ENCODE measurements around the gene VRK1.
"Not testable (repeated sequence)": the region's sequence is repeated elsewhere in the genome, so short reads cannot be mapped to it uniquely, and the experiment has no call there.

VRK1 gene

GRCh38 chr14:96852823-96853422, 55.7 kb downstream of the VRK1 start:
- Histone ChIP-seq H3K9ac (ENCODE audit: low read length) (no peak overlapping the region), H3K36me3 (ENCODE audit: control insufficient read depth, low read depth, low read length) (peaks cover 56% of the 10 kb centered on the region), H3K9me3 (ENCODE audit: control insufficient read depth, low read depth, low read length) (no peaks in the 10 kb centered on the region)

GRCh38 chr14:96858643-96859042, 61.5 kb downstream of the VRK1 start:
- no peak overlapping the region for H3K9ac ChIP-seq (ENCODE audit: low read length)
- H3K9me3 ChIP-seq (ENCODE audit: control insufficient read depth, low read depth, low read length), result no peaks in the 10 kb centered on the region
- no peak overlapping the region for H3K4me3 ChIP-seq (ENCODE audit: low read length)
- H3K4me1 ChIP-seq (ENCODE audit: control insufficient read depth, low read depth, low read length), result peaks cover 22% of the 10 kb centered on the region
- H3K36me3 ChIP-seq (ENCODE audit: control insufficient read depth, low read depth, low read length), result peaks cover 39% of the 10 kb centered on the region
- H3K27ac ChIP-seq (ENCODE audit: low read length), result no peak overlapping the region
- H3K27me3 ChIP-seq (ENCODE audit: control insufficient read depth, insufficient read depth, low read length), result no peaks in the 10 kb centered on the region

More at GRCh38 chr14:96852823-96853422, 55.7 kb downstream of the VRK1 start:
- Histone ChIP-seq H3K4me1 (ENCODE audit: control insufficient read depth, low read depth, low read length) (no peaks in the 10 kb centered on the region), H3K4me3 (ENCODE audit: low read length) (no peak overlapping the region), H3K27ac (ENCODE audit: low read length) (no peak overlapping the region), H3K27me3 (ENCODE audit: control insufficient read depth, insufficient read depth, low read length) (no peaks in the 10 kb centered on the region)

- Histone ChIP-seq H3K27ac (ENCODE audit: low read length) (peak overlapping the region; percentile 22), H3K4me1 (ENCODE audit: control insufficient read depth, low read depth, low read length) (peaks cover 22% of the 10 kb centered on the region), H3K9ac (ENCODE audit: low read length) (peak overlapping the region; percentile 51), H3K36me3 (ENCODE audit: control insufficient read depth, low read depth, low read length) (peaks cover 27% of the 10 kb centered on the region), H3K27me3 (ENCODE audit: control insufficient read depth, insufficient read depth, low read length) (no peaks in the 10 kb centered on the region), H3K9me3 (ENCODE audit: control insufficient read depth, low read depth, low read length) (no peaks in the 10 kb centered on the region), H3K4me3 (ENCODE audit: low read length) (peak overlapping the region; percentile 29)
Observed at GRCh38 chr14:96861568-96862310, 64.6 kb downstream of the VRK1 start.

- Histone ChIP-seq H3K27ac (ENCODE audit: low read length) (no peak overlapping the region), H3K27me3 (ENCODE audit: control insufficient read depth, insufficient read depth, low read length) (no peaks in the 10 kb centered on the region), H3K36me3 (ENCODE audit: control insufficient read depth, low read depth, low read length) (peaks cover 11% of the 10 kb centered on the region)
Observed at GRCh38 chr14:96863327-96863985, 66.3 kb downstream of the VRK1 start.

GRCh38 chr14:96863986-96864330, 66.8 kb downstream of the VRK1 start:
- peaks cover 27% of the 10 kb centered on the region for H3K4me1 ChIP-seq (ENCODE audit: control insufficient read depth, low read depth, low read length)
- no peaks in the 10 kb centered on the region for H3K27me3 ChIP-seq (ENCODE audit: control insufficient read depth, insufficient read depth, low read length)
- no peak overlapping the region for H3K9ac ChIP-seq (ENCODE audit: low read length)

More at GRCh38 chr14:96863327-96863985, 66.3 kb downstream of the VRK1 start:
- Histone ChIP-seq H3K9ac (ENCODE audit: low read length) (no peak overlapping the region), H3K4me1 (ENCODE audit: control insufficient read depth, low read depth, low read length) (peaks cover 27% of the 10 kb centered on the region), H3K9me3 (ENCODE audit: control insufficient read depth, low read depth, low read length) (no peaks in the 10 kb centered on the region), H3K4me3 (ENCODE audit: low read length) (no peak overlapping the region)

GRCh38 chr14:96867634-96868033, 70.5 kb downstream of the VRK1 start:
- Histone ChIP-seq H3K27ac (ENCODE audit: low read length) (no peak overlapping the region), H3K9me3 (ENCODE audit: control insufficient read depth, low read depth, low read length) (no peaks in the 10 kb centered on the region), H3K9ac (ENCODE audit: low read length) (no peak overlapping the region), H3K36me3 (ENCODE audit: control insufficient read depth, low read depth, low read length) (peaks cover 6% of the 10 kb centered on the region), H3K4me3 (ENCODE audit: low read length) (no peak overlapping the region), H3K4me1 (ENCODE audit: control insufficient read depth, low read depth, low read length) (peaks cover 13% of the 10 kb centered on the region), H3K27me3 (ENCODE audit: control insufficient read depth, insufficient read depth, low read length) (no peaks in the 10 kb centered on the region)

More at GRCh38 chr14:96863986-96864330, 66.8 kb downstream of the VRK1 start:
- H3K4me3 ChIP-seq (ENCODE audit: low read length), result no peak overlapping the region
- H3K9me3 ChIP-seq (ENCODE audit: control insufficient read depth, low read depth, low read length), result no peaks in the 10 kb centered on the region
- peaks cover 6% of the 10 kb centered on the region for H3K36me3 ChIP-seq (ENCODE audit: control insufficient read depth, low read depth, low read length)
- no peak overlapping the region for H3K27ac ChIP-seq (ENCODE audit: low read length)

- H3K27ac ChIP-seq (ENCODE audit: low read length), result no peak overlapping the region
- H3K4me3 ChIP-seq (ENCODE audit: low read length), result no peak overlapping the region
- H3K36me3 ChIP-seq (ENCODE audit: control insufficient read depth, low read depth, low read length), result peaks cover 12% of the 10 kb centered on the region
- no peaks in the 10 kb centered on the region for H3K27me3 ChIP-seq (ENCODE audit: control insufficient read depth, insufficient read depth, low read length)
- H3K4me1 ChIP-seq (ENCODE audit: control insufficient read depth, low read depth, low read length), result no peaks in the 10 kb centered on the region
- H3K9ac ChIP-seq (ENCODE audit: low read length), result no peak overlapping the region
- H3K9me3 ChIP-seq (ENCODE audit: control insufficient read depth, low read depth, low read length), result no peaks in the 10 kb centered on the region
Observed at GRCh38 chr14:96874127-96874526, 76.9 kb downstream of the VRK1 start.

- Histone ChIP-seq H3K27ac (ENCODE audit: low read length) (no peak overlapping the region), H3K4me3 (ENCODE audit: low read length) (no peak overlapping the region), H3K36me3 (ENCODE audit: control insufficient read depth, low read depth, low read length) (peaks cover 16% of the 10 kb centered on the region), H3K9me3 (ENCODE audit: control insufficient read depth, low read depth, low read length) (no peaks in the 10 kb centered on the region), H3K4me1 (ENCODE audit: control insufficient read depth, low read depth, low read length) (no peaks in the 10 kb centered on the region), H3K9ac (ENCODE audit: low read length) (no peak overlapping the region), H3K27me3 (ENCODE audit: control insufficient read depth, insufficient read depth, low read length) (no peaks in the 10 kb centered on the region)
Observed at GRCh38 chr14:96876747-96877146, 79.6 kb downstream of the VRK1 start.

- Histone ChIP-seq H3K4me1 (ENCODE audit: control insufficient read depth, low read depth, low read length) (no peaks in the 10 kb centered on the region), H3K9me3 (ENCODE audit: control insufficient read depth, low read depth, low read length) (no peaks in the 10 kb centered on the region), H3K9ac (ENCODE audit: low read length) (no peak overlapping the region), H3K27me3 (ENCODE audit: control insufficient read depth, insufficient read depth, low read length) (no peaks in the 10 kb centered on the region), H3K27ac (ENCODE audit: low read length) (no peak overlapping the region), H3K36me3 (ENCODE audit: control insufficient read depth, low read depth, low read length) (peaks cover 10% of the 10 kb centered on the region), H3K4me3 (ENCODE audit: low read length) (no peak overlapping the region)
Observed at GRCh38 chr14:96881713-96882112, 84.5 kb downstream of the VRK1 start.

- not testable (repeated sequence) for H3K4me3 ChIP-seq (ENCODE audit: low read length); H3K9ac ChIP-seq (ENCODE audit: low read length); H3K36me3 ChIP-seq (ENCODE audit: control insufficient read depth, low read depth, low read length); H3K9me3 ChIP-seq (ENCODE audit: control insufficient read depth, low read depth, low read length); H3K27me3 ChIP-seq (ENCODE audit: control insufficient read depth, insufficient read depth, low read length); H3K27ac ChIP-seq (ENCODE audit: low read length)
- peaks cover 11% of the 10 kb centered on the region for H3K4me1 ChIP-seq (ENCODE audit: control insufficient read depth, low read depth, low read length)
Observed at GRCh38 chr14:96883974-96884373, 86.8 kb downstream of the VRK1 start.

GRCh38 chr14:96888158-96888557, 91.0 kb downstream of the VRK1 start:
- Histone ChIP-seq H3K9ac (ENCODE audit: low read length) (no peak overlapping the region), H3K4me1 (ENCODE audit: control insufficient read depth, low read depth, low read length) (peaks cover 11% of the 10 kb centered on the region), H3K4me3 (ENCODE audit: low read length) (no peak overlapping the region), H3K27ac (ENCODE audit: low read length) (no peak overlapping the region), H3K9me3 (ENCODE audit: control insufficient read depth, low read depth, low read length) (no peaks in the 10 kb centered on the region), H3K36me3 (ENCODE audit: control insufficient read depth, low read depth, low read length) (no peaks in the 10 kb centered on the region), H3K27me3 (ENCODE audit: control insufficient read depth, insufficient read depth, low read length) (no peaks in the 10 kb centered on the region)
